ENCODE data around the gene SMOC2.
"Not testable (repeated sequence)": the region's sequence is repeated elsewhere in the genome, so short reads cannot be mapped to it uniquely, and the experiment has no call there.

SMOC2 gene

GRCh38 chr6:168692193-168692914, 251.4 kb downstream of the SMOC2 start:
- DNase-seq = no peak

GRCh38 chr6:168692915-168693257, 251.9 kb downstream of the SMOC2 start:
- not testable (repeated sequence) for DNase-seq

- DNase-seq = not testable (repeated sequence)
Measured at GRCh38 chr6:168694797-168695196, 253.8 kb downstream of the SMOC2 start.

GRCh38 chr6:168695701-168696100, 254.7 kb downstream of the SMOC2 start:
- no peak for DNase-seq

- DNase-seq = no peak
Measured at GRCh38 chr6:168698923-168699322, 257.9 kb downstream of the SMOC2 start.

- DNase-seq = no peak
Measured at GRCh38 chr6:168699631-168700295, 258.8 kb downstream of the SMOC2 start.

GRCh38 chr6:168700880-168701279, 259.9 kb downstream of the SMOC2 start:
- no peak for DNase-seq

GRCh38 chr6:168703990-168704389, 263.0 kb downstream of the SMOC2 start:
- no peak for DNase-seq

- no peak for DNase-seq
Measured at GRCh38 chr6:168704678-168705077, 263.7 kb downstream of the SMOC2 start.

GRCh38 chr6:168705271-168705670, 264.3 kb downstream of the SMOC2 start:
- not testable (repeated sequence) for DNase-seq

- DNase-seq = no peak
Measured at GRCh38 chr6:168706471-168707177, 265.6 kb downstream of the SMOC2 start.

- DNase-seq = no peak
Measured at GRCh38 chr6:168708526-168708925, 267.5 kb downstream of the SMOC2 start.

- no peak for DNase-seq
Measured at GRCh38 chr6:168708984-168709383, 268.0 kb downstream of the SMOC2 start.

- DNase-seq = no peak
Measured at GRCh38 chr6:168709390-168709789, 268.4 kb downstream of the SMOC2 start.

- no peak for DNase-seq
Measured at GRCh38 chr6:168709991-168710390, 269.0 kb downstream of the SMOC2 start.

GRCh38 chr6:168711049-168711640, 270.2 kb downstream of the SMOC2 start:
- no peak for DNase-seq

- DNase-seq = no peak
Measured at GRCh38 chr6:168711666-168712300, 270.8 kb downstream of the SMOC2 start.

GRCh38 chr6:168712993-168713392, 272.0 kb downstream of the SMOC2 start:
- no peak for DNase-seq

- DNase-seq = no peak
Measured at GRCh38 chr6:168713839-168714238, 272.9 kb downstream of the SMOC2 start.

- DNase-seq = no peak
Measured at GRCh38 chr6:168714547-168715260, 273.7 kb downstream of the SMOC2 start.

GRCh38 chr6:168715643-168716481, 274.9 kb downstream of the SMOC2 start:
- DNase-seq = no peak
